KG1 (cell line): ENCODE measurements around the gene CNTLN.
"Not testable (repeated sequence)": the region's sequence is repeated elsewhere in the genome, so short reads cannot be mapped to it uniquely, and the experiment has no call there.

ENCODE experiments used
- DNase-seq: peaks from one replicate; lab custom pipeline; 2025; lab: John Stamatoyannopoulos, UW

The CNTLN gene

GRCh38 chr9:17191082-17191481 is 56.2 kb downstream of the CNTLN start:
- DNase-seq = no peak

GRCh38 chr9:17204611-17205152 is 69.8 kb downstream of the CNTLN start:
- no peak for DNase-seq

- DNase-seq = no peak
These were observed 81.2 kb downstream of the CNTLN start for GRCh38 chr9:17216011-17216410.

GRCh38 chr9:17216646-17217045 is 81.8 kb downstream of the CNTLN start:
- DNase-seq = no peak

- DNase-seq = no peak
These were observed 82.4 kb downstream of the CNTLN start for GRCh38 chr9:17217272-17217671.

- DNase-seq = no peak
These were observed 84.4 kb downstream of the CNTLN start for GRCh38 chr9:17219261-17219660.

GRCh38 chr9:17222932-17223331 is 88.1 kb downstream of the CNTLN start:
- no peak for DNase-seq

- DNase-seq = no peak
These were observed 90.6 kb downstream of the CNTLN start for GRCh38 chr9:17225407-17225806.

- DNase-seq = no peak
These were observed 95.2 kb downstream of the CNTLN start for GRCh38 chr9:17229945-17230560.

GRCh38 chr9:17230646-17231045 is 95.8 kb downstream of the CNTLN start:
- DNase-seq = no peak

GRCh38 chr9:17236147-17236546 is 101.3 kb downstream of the CNTLN start:
- no peak for DNase-seq

- no peak for DNase-seq
These were observed 111.9 kb downstream of the CNTLN start for GRCh38 chr9:17246770-17247169.

GRCh38 chr9:17251100-17251499 is 116.3 kb downstream of the CNTLN start:
- DNase-seq = no peak

GRCh38 chr9:17268531-17269188 is 133.8 kb downstream of the CNTLN start:
- not testable (repeated sequence) for DNase-seq

- DNase-seq = no peak
These were observed 135.0 kb downstream of the CNTLN start for GRCh38 chr9:17269799-17270198.

GRCh38 chr9:17272536-17272935 is 137.7 kb downstream of the CNTLN start:
- DNase-seq = no peak

- no peak for DNase-seq
These were observed 145.6 kb downstream of the CNTLN start for GRCh38 chr9:17280350-17281012.

- not testable (repeated sequence) for DNase-seq
These were observed 155.8 kb downstream of the CNTLN start for GRCh38 chr9:17290673-17291072.

GRCh38 chr9:17291766-17292165 is 156.9 kb downstream of the CNTLN start:
- no peak for DNase-seq

GRCh38 chr9:17293685-17294084 is 158.8 kb downstream of the CNTLN start:
- DNase-seq = no peak

GRCh38 chr9:17294822-17295624 is 160.2 kb downstream of the CNTLN start:
- DNase-seq = no peak

GRCh38 chr9:17315341-17315740 is 180.5 kb downstream of the CNTLN start:
- no peak for DNase-seq
